ENCODE results near the gene SLC29A3. TPM values are rescaled to one million over a fixed set of nuclear protein-coding genes. Genes with fewer than 3 reads are reported as not detected.

SLC29A3 gene
- total RNA-seq, 2 experiments from 2014 or later = 2.3 to 2.5 TPM

- ATAC-seq (ENCODE audit: poor library complexity) = no peak
- CTCF ChIA-PET = no interaction called here
- Histone ChIP-seq H3K27me3 (ENCODE audit: control insufficient read depth in 1 of 2, insufficient read depth in 2 of 2, low read length in 2 of 2) (no peaks in the 10 kb centered on the region), H3K9me3 (ENCODE audit: control insufficient read depth in 1 of 2, insufficient read depth in 1 of 2, low read length in 2 of 2) (no peaks in the 10 kb centered on the region), H3K4me1 (ENCODE audit: insufficient read depth, low read length) (no peaks in the 10 kb centered on the region), H3K27ac (ENCODE audit: low read depth in 1 of 2, low read length in 2 of 2) (no peak overlapping the region), H3K36me3 (ENCODE audit: insufficient read depth, low read length) (peaks cover 18% of the 10 kb centered on the region), H3K4me3 (ENCODE audit: low read length) (no peak overlapping the region)
- POLR2A ChIA-PET = interaction anchor here (1.2 kb wide), 1 partner anchor 12 kb away, joined by 3 read pairs; no protein-coding TSS in a partner anchor
- Mint-ChIP-seq H3K27ac (no peak overlapping the region), H3K27me3 (no peaks in the 10 kb centered on the region), H3K4me1 (ENCODE audit: low read depth) (peaks cover 5% of the 10 kb centered on the region), H3K36me3 (ENCODE audit: low read depth) (peaks cover 33% of the 10 kb centered on the region), H3K9me3 (no peaks in the 10 kb centered on the region), H3K4me3 (no peak overlapping the region)
- no peak for TF ChIP-seq CTCF (IDR thresholded peaks at IDR 0.05)
- DNase-seq = no peak
- intact Hi-C loops (cut with DNase I, micrococcal nuclease) = no loop called here
These were observed 12.7 kb downstream of the SLC29A3 start for GRCh38 chr10:71331736-71332135.

- no peaks in the 10 kb centered on the region for H3K27me3 Mint-ChIP-seq
- H3K27ac Mint-ChIP-seq = no peak overlapping the region
- Histone ChIP-seq H3K27me3 (ENCODE audit: control insufficient read depth in 1 of 2, insufficient read depth in 2 of 2, low read length in 2 of 2) (no peaks in the 10 kb centered on the region), H3K36me3 (ENCODE audit: insufficient read depth, low read length) (peaks cover 14% of the 10 kb centered on the region), H3K4me1 (ENCODE audit: insufficient read depth, low read length) (no peaks in the 10 kb centered on the region), H3K4me3 (ENCODE audit: low read length) (no peak overlapping the region), H3K9me3 (ENCODE audit: control insufficient read depth in 1 of 2, insufficient read depth in 1 of 2, low read length in 2 of 2) (no peaks in the 10 kb centered on the region), H3K27ac (ENCODE audit: low read depth in 1 of 2, low read length in 2 of 2) (no peak overlapping the region)
- peaks cover 28% of the 10 kb centered on the region for H3K36me3 Mint-ChIP-seq (ENCODE audit: low read depth)
- H3K9me3 Mint-ChIP-seq = no peaks in the 10 kb centered on the region
- ChIA-PET CTCF (no interaction called here), POLR2A (interaction anchor here (1.2 kb wide), 1 partner anchor 12 kb away, joined by 3 read pairs; no protein-coding TSS in a partner anchor)
- no peak overlapping the region for H3K4me3 Mint-ChIP-seq
- intact Hi-C loops (cut with DNase I, micrococcal nuclease) = no loop called here
- no peaks in the 10 kb centered on the region for H3K4me1 Mint-ChIP-seq (ENCODE audit: low read depth)
- ATAC-seq (ENCODE audit: poor library complexity) (no peak), DNase-seq (no peak)
- no peak for TF ChIP-seq CTCF (IDR thresholded peaks at IDR 0.05)
These were observed 13.4 kb downstream of the SLC29A3 start for GRCh38 chr10:71332466-71332865.

- intact Hi-C loops (cut with DNase I, micrococcal nuclease) = no loop called here
- H3K36me3 Mint-ChIP-seq (ENCODE audit: low read depth) = peaks cover 25% of the 10 kb centered on the region
- Histone ChIP-seq H3K27ac (ENCODE audit: low read depth in 1 of 2, low read length in 2 of 2) (no peak overlapping the region), H3K4me1 (ENCODE audit: insufficient read depth, low read length) (no peaks in the 10 kb centered on the region), H3K36me3 (ENCODE audit: insufficient read depth, low read length) (peaks cover 7% of the 10 kb centered on the region), H3K9me3 (ENCODE audit: control insufficient read depth in 1 of 2, insufficient read depth in 1 of 2, low read length in 2 of 2) (no peaks in the 10 kb centered on the region), H3K27me3 (ENCODE audit: control insufficient read depth in 1 of 2, insufficient read depth in 2 of 2, low read length in 2 of 2) (no peaks in the 10 kb centered on the region), H3K4me3 (ENCODE audit: low read length) (no peak overlapping the region)
- no peaks in the 10 kb centered on the region for H3K4me1 Mint-ChIP-seq (ENCODE audit: low read depth)
- TF ChIP-seq CTCF (IDR thresholded peaks at IDR 0.05) = no peak
- H3K27me3 Mint-ChIP-seq = no peaks in the 10 kb centered on the region
- no peaks in the 10 kb centered on the region for H3K9me3 Mint-ChIP-seq
- DNase-seq = peak in 1 of 14 experiments; percentile 26
- H3K4me3 Mint-ChIP-seq = no peak overlapping the region
- ChIA-PET POLR2A (no interaction called here), CTCF (no interaction called here)
- H3K27ac Mint-ChIP-seq = no peak overlapping the region
- ATAC-seq (ENCODE audit: poor library complexity) = no peak
These were observed 14.2 kb downstream of the SLC29A3 start for GRCh38 chr10:71333129-71333887.
